HG03565 (cell line): Measurements from ENCODE around the gene PRKAB1.

ENCODE experiments used
- ATAC-seq: cut with Tn5 transposase; IDR thresholded peaks from one replicate; pipeline ENCODE4 v1.9.1; 2021; ENCODE audit warnings: mild to moderate bottlenecking, moderate library complexity; ENCODE audit not compliant: unreplicated experiment

PRKAB1 gene

GRCh38 chr12:119710965-119711551 lies 43.1 kb downstream of the PRKAB1 start:
- ATAC-seq = no peak

GRCh38 chr12:119711693-119712092 lies 43.8 kb downstream of the PRKAB1 start:
- no peak for ATAC-seq

GRCh38 chr12:119712721-119713120 lies 44.8 kb downstream of the PRKAB1 start:
- ATAC-seq = no peak

- ATAC-seq = no peak
Observed at GRCh38 chr12:119713551-119714031, 45.7 kb downstream of the PRKAB1 start.

- no peak for ATAC-seq
Observed at GRCh38 chr12:119714614-119715267, 46.8 kb downstream of the PRKAB1 start.

- ATAC-seq = no peak
Observed at GRCh38 chr12:119715268-119715620, 47.3 kb downstream of the PRKAB1 start.

GRCh38 chr12:119718141-119718540 lies 50.2 kb downstream of the PRKAB1 start:
- ATAC-seq = no peak

GRCh38 chr12:119720349-119720748 lies 52.4 kb downstream of the PRKAB1 start:
- no peak for ATAC-seq

GRCh38 chr12:119721306-119721705 lies 53.4 kb downstream of the PRKAB1 start:
- no peak for ATAC-seq

- no peak for ATAC-seq
Observed at GRCh38 chr12:119725523-119725922, 57.6 kb downstream of the PRKAB1 start.

- ATAC-seq = no peak
Observed at GRCh38 chr12:119727600-119728443, 59.9 kb downstream of the PRKAB1 start.

- ATAC-seq = no peak
Observed at GRCh38 chr12:119728444-119728745, 60.5 kb downstream of the PRKAB1 start.

GRCh38 chr12:119729871-119730270 lies 61.9 kb downstream of the PRKAB1 start:
- ATAC-seq = no peak

GRCh38 chr12:119730381-119730780 lies 62.4 kb downstream of the PRKAB1 start:
- ATAC-seq = no peak
